ENCODE results near the gene TEKT5. TPM values are rescaled to one million over a fixed set of nuclear protein-coding genes. Genes with fewer than 3 reads are reported as not detected.

TEKT5 gene
- total RNA-seq, 2 donors from 2014 or later = 0.31 TPM; not detected in 1

- H3K4me3 Mint-ChIP-seq = no peak overlapping the region
- H3K27me3 Mint-ChIP-seq (ENCODE audit: insufficient read depth) = peaks cover 5% of the 10 kb centered on the region
These were observed 14.2 kb upstream of the TEKT5 start for GRCh38 chr16:10708969-10709368.

GRCh38 chr16:10699756-10700155 is 5.0 kb upstream of the TEKT5 start:
- Histone ChIP-seq H3K27me3 (ENCODE audit: control insufficient read depth, insufficient read depth, low read length, poor library complexity, severe bottlenecking) (no peaks in the 10 kb centered on the region), H3K36me3 (ENCODE audit: control insufficient read depth, insufficient read depth, low read length) (no peaks in the 10 kb centered on the region), H3K9ac (ENCODE audit: extremely low read depth, low read length, poor library complexity, severe bottlenecking) (no peak overlapping the region), H3K4me1 (ENCODE audit: control insufficient read depth, insufficient read depth, low read length) (no peaks in the 10 kb centered on the region), H3K4me3 (ENCODE audit: low read length) (no peak overlapping the region), H3K9me3 (ENCODE audit: control insufficient read depth, low read length) (peaks cover 20% of the 10 kb centered on the region), H3K27ac (ENCODE audit: low read depth, low read length) (no peak overlapping the region)
- Mint-ChIP-seq H3K27ac (no peak overlapping the region), H3K9me3 (no peaks in the 10 kb centered on the region), H3K4me1 (no peaks in the 10 kb centered on the region), H3K4me3 (no peak overlapping the region), H3K27me3 (ENCODE audit: insufficient read depth) (no peaks in the 10 kb centered on the region), H3K36me3 (ENCODE audit: low read depth) (no peaks in the 10 kb centered on the region)
- TF ChIP-seq CTCF (conservative IDR thresholded peaks at IDR 0.05) = no peak
- DNase-seq = no peak
- 71 to 100% methylated on average over 1 of the region's 1 CpG for WGBS, 2 experiments (ENCODE audit: insufficient coverage in 1 of 2, insufficient read length in 1 of 2)

More at GRCh38 chr16:10708969-10709368, 14.2 kb upstream of the TEKT5 start:
- Histone ChIP-seq H3K27ac (ENCODE audit: low read depth, low read length) (no peak overlapping the region), H3K4me1 (ENCODE audit: control insufficient read depth, insufficient read depth, low read length) (no peaks in the 10 kb centered on the region), H3K9me3 (ENCODE audit: control insufficient read depth, low read length) (peaks cover 4% of the 10 kb centered on the region), H3K27me3 (ENCODE audit: control insufficient read depth, insufficient read depth, low read length, poor library complexity, severe bottlenecking) (no peaks in the 10 kb centered on the region), H3K36me3 (ENCODE audit: control insufficient read depth, insufficient read depth, low read length) (no peaks in the 10 kb centered on the region), H3K9ac (ENCODE audit: extremely low read depth, low read length, poor library complexity, severe bottlenecking) (no peak overlapping the region), H3K4me3 (ENCODE audit: low read length) (no peak overlapping the region)
- no peak overlapping the region for H3K27ac Mint-ChIP-seq
- H3K36me3 Mint-ChIP-seq (ENCODE audit: low read depth) = no peaks in the 10 kb centered on the region
- peaks cover 3% of the 10 kb centered on the region for H3K9me3 Mint-ChIP-seq
- no peak for DNase-seq
- H3K4me1 Mint-ChIP-seq = no peaks in the 10 kb centered on the region
- 81 to 87% methylated on average over 3 to 4 of the region's 4 CpGs for WGBS, 2 experiments (ENCODE audit: insufficient coverage in 1 of 2, insufficient read length in 1 of 2)
- no peak for TF ChIP-seq CTCF (conservative IDR thresholded peaks at IDR 0.05)

- Mint-ChIP-seq H3K9me3 (no peaks in the 10 kb centered on the region), H3K4me3 (no peak overlapping the region), H3K27ac (no peak overlapping the region), H3K36me3 (ENCODE audit: low read depth) (no peaks in the 10 kb centered on the region), H3K4me1 (no peaks in the 10 kb centered on the region), H3K27me3 (ENCODE audit: insufficient read depth) (no peaks in the 10 kb centered on the region)
- no peaks in the 10 kb centered on the region for H3K27me3 ChIP-seq (ENCODE audit: control insufficient read depth, insufficient read depth, low read length, poor library complexity, severe bottlenecking)
- no peak overlapping the region for H3K4me3 ChIP-seq (ENCODE audit: low read length)
- DNase-seq = no peak
- H3K4me1 ChIP-seq (ENCODE audit: control insufficient read depth, insufficient read depth, low read length) = no peaks in the 10 kb centered on the region
- no peak overlapping the region for H3K9ac ChIP-seq (ENCODE audit: extremely low read depth, low read length, poor library complexity, severe bottlenecking)
- H3K9me3 ChIP-seq (ENCODE audit: control insufficient read depth, low read length) = no peaks in the 10 kb centered on the region
- no peaks in the 10 kb centered on the region for H3K36me3 ChIP-seq (ENCODE audit: control insufficient read depth, insufficient read depth, low read length)
- TF ChIP-seq CTCF (conservative IDR thresholded peaks at IDR 0.05) = no peak
- WGBS, 2 experiments (ENCODE audit: insufficient coverage in 1 of 2, insufficient read length in 1 of 2) = 94 to 97% methylated on average over 16 to 21 of the region's 21 CpGs
- H3K27ac ChIP-seq (ENCODE audit: low read depth, low read length) = no peak overlapping the region
These were observed 424 bp downstream of the TEKT5 start for GRCh38 chr16:10694306-10694705.

Measured in endodermal cell (in vitro differentiated cells).